Mucosa of descending colon (tissue), 3 donors: ENCODE measurements around the gene SNX8. TPM values are rescaled to one million over a fixed set of nuclear protein-coding genes. Genes with fewer than 3 reads are reported as not detected.
A peak's percentile ranks its signal among the peaks of the same experiment; 100 is the strongest.

Experiments used
- ATAC-seq: fragments of 200-7000 bp; cut with Tn5 transposase; one replicate; pipeline ENCODE4 v1.9.1; 2020; ENCODE audit warnings: mild to moderate bottlenecking, moderate library complexity
- DNase-seq, 3 donors: peaks; one replicate each; pipeline ENCODE4 v3.0.0-alpha.2; 2020
- H3K36me3 ChIP-seq: fragments of 200-600 bp; one replicate; pipeline ENCODE4 v1.8.0; 2021; ENCODE audit warnings: low read depth, mild to moderate bottlenecking
- H3K4me1 ChIP-seq: fragments of 200-600 bp; one replicate; pipeline ENCODE4 v1.8.0; 2021; ENCODE audit warnings: low read depth, mild to moderate bottlenecking
- H3K4me3 ChIP-seq: fragments of 200-600 bp; one replicate; pipeline ENCODE4 v1.8.0; 2021; ENCODE audit warnings: mild to moderate bottlenecking
- H3K9me3 ChIP-seq: fragments of 200-600 bp; one replicate; pipeline ENCODE4 v1.8.0; 2021; ENCODE audit warnings: mild to moderate bottlenecking
- CTCF ChIP-seq: fragments of 200-600 bp; IDR thresholded peaks from one replicate; pipeline ENCODE4 v1.8.0; 2022; ENCODE audit warnings: antibody characterized with exemption, mild to moderate bottlenecking
- intact Hi-C, 2 donors: fragments of 100-400 bp; cut with DNase I in 1 of 2; cut with micrococcal nuclease in 1 of 2; formaldehyde crosslinking; loops; one replicate each; pipeline versions ENCODE4 v1.11.0 to v1.11.1; 2022; cut with DNase I, micrococcal nuclease
- total RNA-seq, 3 donors: library from RNA; stranded (reverse); fragmentation: NEBNext Ultra II Directional in 2 of 3; extraction: Animal tissue kit (Norgen Biotek cat#: 25700) in 2 of 3; gene quantifications; one replicate each; pipeline versions ENCODE4 v1.2.1 to v1.2.4, GENCODE V29; 2021 to 2023
- donor health status: DM: no; HTN: no; CAD: no; lungs with moderate emphysema.
- donor health status: DM: no; HTN: no; CAD: no.
- donor health status: DM: no; HTN: yes; CAD: no.

SNX8 gene
- total RNA-seq, 3 donors from 2014 or later: 20.8 to 30.1 (median 23.2) TPM

GRCh38 chr7:2261611-2262010 lies 52.6 kb downstream of the SNX8 start:
- no peak for TF ChIP-seq CTCF
- H3K9me3 ChIP-seq: no peaks in the 10 kb centered on the region
- H3K36me3 ChIP-seq: no peaks in the 10 kb centered on the region
- no peak overlapping the region for H3K4me3 ChIP-seq
- ATAC-seq (peak; percentile 45), DNase-seq (peak in 1 of 3 donors; percentile 21)
- intact Hi-C loops: no loop called here
- no peaks in the 10 kb centered on the region for H3K4me1 ChIP-seq

GRCh38 chr7:2260820-2261219 lies 53.4 kb downstream of the SNX8 start:
- Histone ChIP-seq H3K36me3 (no peaks in the 10 kb centered on the region), H3K4me3 (no peak overlapping the region), H3K9me3 (no peaks in the 10 kb centered on the region), H3K4me1 (no peaks in the 10 kb centered on the region)
- intact Hi-C loops: no loop called here
- ATAC-seq (no peak), DNase-seq (no peak)
- no peak for TF ChIP-seq CTCF

- ATAC-seq (no peak), DNase-seq (no peak)
- no peaks in the 10 kb centered on the region for H3K9me3 ChIP-seq
- TF ChIP-seq CTCF: no peak
- H3K4me3 ChIP-seq: no peak overlapping the region
- H3K4me1 ChIP-seq: no peaks in the 10 kb centered on the region
- H3K36me3 ChIP-seq: no peaks in the 10 kb centered on the region
- intact Hi-C loops: no loop called here
Observed at GRCh38 chr7:2259480-2259879, 54.8 kb downstream of the SNX8 start.

- Histone ChIP-seq H3K36me3 (no peaks in the 10 kb centered on the region), H3K9me3 (no peaks in the 10 kb centered on the region), H3K4me1 (no peaks in the 10 kb centered on the region), H3K4me3 (no peak overlapping the region)
- peak; percentile 23 for ATAC-seq
- no peak for TF ChIP-seq CTCF
- intact Hi-C loops: no loop called here
- no peak for DNase-seq
Observed at GRCh38 chr7:2258661-2259365, 55.4 kb downstream of the SNX8 start.

- intact Hi-C loops: no loop called here
Observed at GRCh38 chr7:2257651-2258050, 56.6 kb downstream of the SNX8 start.

More at GRCh38 chr7:2257651-2258050, 56.6 kb downstream of the SNX8 start:
- DNase-seq (no peak), ATAC-seq (no peak)
- no peak for TF ChIP-seq CTCF
- Histone ChIP-seq H3K9me3 (no peaks in the 10 kb centered on the region), H3K36me3 (no peaks in the 10 kb centered on the region), H3K4me1 (no peaks in the 10 kb centered on the region), H3K4me3 (no peak overlapping the region)
